Esophagus muscularis mucosa (tissue), 3 donors: ENCODE data around the gene CABLES1.

ENCODE experiments used
- CTCF ChIP-seq, 3 experiments: fragments of 200-600 bp in 2 of 3; fragments of 450-650 bp in 1 of 3; sonication (generic) in 2 of 3; IDR thresholded peaks; one replicate each; pipeline ENCODE4 v1.5.1; 2017 to 2019; ENCODE audit warnings: antibody characterized with exemption in 3 of 3, mild to moderate bottlenecking in 2 of 3, moderate library complexity in 1 of 3
- POLR2A ChIP-seq: fragments of 450-650 bp; IDR thresholded peaks from one replicate; pipeline ENCODE4 v1.6.1; 2017; ENCODE audit warnings: antibody characterized with exemption, moderate library complexity, mild to moderate bottlenecking, low read depth

DNA sequence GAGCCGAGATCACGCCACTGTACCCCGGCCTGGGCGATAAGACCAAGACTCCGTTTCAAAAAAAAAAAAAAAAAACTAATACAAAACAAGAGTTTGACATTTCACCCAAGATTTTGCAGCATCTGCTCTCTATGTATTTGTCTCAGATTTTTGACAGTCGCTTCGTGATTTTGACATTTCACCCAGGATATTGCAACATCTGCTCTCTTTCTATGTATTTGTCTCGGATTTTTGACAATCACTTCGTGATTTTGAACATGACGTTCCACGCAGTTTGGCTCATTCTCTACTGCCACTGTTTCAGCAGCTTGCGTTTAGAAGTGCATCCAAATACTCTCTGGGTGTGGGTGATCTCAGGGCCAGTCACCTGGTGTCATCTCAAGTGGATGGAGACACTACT lies 108.5 kb downstream of the CABLES1 start:
- TF ChIP-seq POLR2A: no peak
- no peak for TF ChIP-seq CTCF (IDR thresholded peaks at IDR 0.05)
